DOHH2 (cell line): ENCODE results near the gene SREBF2.

Experiments
- H3F3A ChIP-seq: fragments of 200-600 bp; sonication (generic), shearing (Covaris generic); 2 replicates; pipeline ENCODE4 v1.6.0; 2016; ENCODE audit warnings: antibody characterized with exemption, mild to moderate bottlenecking; ENCODE audit not compliant: control insufficient read depth, insufficient read depth
- H3K27ac ChIP-seq: fragments of 200-600 bp; sonication (generic); 2 replicates; pipeline ENCODE4 v1.5.1; 2014; ENCODE audit warnings: low read depth, mild to moderate bottlenecking, low read length, moderate library complexity
- H3K27me3 ChIP-seq: fragments of 200-600 bp; sonication (generic); 2 replicates; pipeline ENCODE4 v1.6.1; 2014; ENCODE audit warnings: mild to moderate bottlenecking, low read length, mixed read lengths; ENCODE audit not compliant: control insufficient read depth
- H3K36me3 ChIP-seq: fragments of 200-600 bp; sonication (generic); 2 replicates; pipeline ENCODE4 v1.6.1; 2014; ENCODE audit warnings: mild to moderate bottlenecking, low read length, moderate library complexity, mixed read lengths; ENCODE audit not compliant: control insufficient read depth
- H3K4me1 ChIP-seq: fragments of 200-600 bp; sonication (generic); 2 replicates; pipeline ENCODE4 v1.6.1; 2014; ENCODE audit warnings: mild to moderate bottlenecking, low read length, mixed read lengths; ENCODE audit not compliant: control insufficient read depth
- H3K4me2 ChIP-seq: fragments of 200-600 bp; sonication (generic); 2 replicates; pipeline ENCODE4 v1.6.0; 2014; ENCODE audit warnings: mild to moderate bottlenecking, low read length, moderate library complexity
- H3K4me3 ChIP-seq: fragments of 200-600 bp; sonication (generic); 2 replicates; pipeline ENCODE4 v1.5.1; 2014; ENCODE audit warnings: mild to moderate bottlenecking, low read length, mixed read lengths
- H3K79me2 ChIP-seq: fragments of 200-600 bp; sonication (generic); 2 replicates; pipeline ENCODE4 v1.6.1; 2014; ENCODE audit warnings: mild to moderate bottlenecking, low read length, mixed read lengths; ENCODE audit not compliant: control insufficient read depth
- H3K9me2 ChIP-seq: fragments of 200-600 bp; sonication (generic); replicated peaks from 2 replicates; pipeline ENCODE4 v1.6.1; 2014; ENCODE audit warnings: mild to moderate bottlenecking, low read length, mixed read lengths; ENCODE audit not compliant: control insufficient read depth
- H3K9me3 ChIP-seq: fragments of 200-600 bp; sonication (generic); 2 replicates; pipeline ENCODE4 v1.6.1; 2014; ENCODE audit warnings: antibody characterized with exemption, low read length, mixed read lengths; ENCODE audit not compliant: control insufficient read depth, insufficient read depth
- H4K20me1 ChIP-seq: fragments of 200-600 bp; sonication (generic); 2 replicates; pipeline ENCODE4 v1.6.0; 2014; ENCODE audit warnings: low read depth, mild to moderate bottlenecking, antibody characterized with exemption, low read length, moderate library complexity; ENCODE audit not compliant: control insufficient read depth, insufficient read depth
- CTCF ChIP-seq: fragments of 200-600 bp; sonication (generic); IDR thresholded peaks from one replicate; pipeline ENCODE4 v1.5.1; 2014; ENCODE audit warnings: antibody characterized with exemption, mild to moderate bottlenecking, low read depth, low read length; ENCODE audit not compliant: poor library complexity, severe bottlenecking
- EZH2phosphoT487 ChIP-seq: fragments of 200-600 bp; sonication (generic); IDR thresholded peaks from 2 replicates; pipeline ENCODE4 v1.6.1; 2017; ENCODE audit warnings: borderline replicate concordance, mild to moderate bottlenecking, antibody characterized with exemption, low read length, moderate library complexity, mixed read lengths

Gene SREBF2

GRCh38 chr22:41801147-41801819 is 31.6 kb upstream of the SREBF2 start:
- peaks cover 43% of the 10 kb centered on the region for H3K79me2 ChIP-seq
- H3K27me3 ChIP-seq: no peaks in the 10 kb centered on the region
- H3K36me3 ChIP-seq: no peaks in the 10 kb centered on the region
- peaks cover 6% of the 10 kb centered on the region for H3F3A ChIP-seq
- H4K20me1 ChIP-seq: no peaks in the 10 kb centered on the region
- H3K27ac ChIP-seq: peak overlapping the region; percentile 44; the same call in 1 of the 2 replicates
- no peak for TF ChIP-seq CTCF
- no peak for TF ChIP-seq EZH2phosphoT487
- H3K9me3 ChIP-seq: no peaks in the 10 kb centered on the region
- peaks cover 48% of the 10 kb centered on the region for H3K4me1 ChIP-seq
- peak overlapping the region; percentile 90 for H3K4me3 ChIP-seq
- H3K4me2 ChIP-seq: peak overlapping the region; percentile 77
- no peaks in the 10 kb centered on the region for H3K9me2 ChIP-seq

GRCh38 chr22:41801886-41802285 is 31.0 kb upstream of the SREBF2 start:
- Histone ChIP-seq H3F3A (peaks cover 6% of the 10 kb centered on the region), H3K4me1 (peaks cover 50% of the 10 kb centered on the region), H4K20me1 (no peaks in the 10 kb centered on the region), H3K9me2 (no peaks in the 10 kb centered on the region), H3K79me2 (peaks cover 43% of the 10 kb centered on the region), H3K4me2 (peak overlapping the region; percentile 77), H3K4me3 (peak overlapping the region; percentile 90), H3K27ac (no peak overlapping the region), H3K27me3 (no peaks in the 10 kb centered on the region), H3K9me3 (no peaks in the 10 kb centered on the region), H3K36me3 (no peaks in the 10 kb centered on the region)
- TF ChIP-seq EZH2phosphoT487: no peak
- no peak for TF ChIP-seq CTCF

GRCh38 chr22:41805639-41806038 is 27.3 kb upstream of the SREBF2 start:
- H3K4me3 ChIP-seq: no peak overlapping the region
- H3K9me2 ChIP-seq: no peaks in the 10 kb centered on the region
- TF ChIP-seq CTCF (no peak), EZH2phosphoT487 (no peak)
- H3K27me3 ChIP-seq: no peaks in the 10 kb centered on the region
- H3K9me3 ChIP-seq: no peaks in the 10 kb centered on the region
- peaks cover 2% of the 10 kb centered on the region; the same call in 1 of the 2 replicates for H3F3A ChIP-seq
- no peaks in the 10 kb centered on the region for H4K20me1 ChIP-seq
- peaks cover 51% of the 10 kb centered on the region for H3K79me2 ChIP-seq
- peaks cover 36% of the 10 kb centered on the region for H3K4me1 ChIP-seq
- H3K36me3 ChIP-seq: peaks cover 11% of the 10 kb centered on the region
- H3K4me2 ChIP-seq: peak overlapping the region; percentile 16; the same call in 1 of the 2 replicates
- H3K27ac ChIP-seq: no peak overlapping the region
